Fibroblast of lung (primary cell): ENCODE data around the gene XPO6. TPM values are rescaled to one million over a fixed set of nuclear protein-coding genes. Genes with fewer than 3 reads are reported as not detected.

Experiments
- DNase-seq, 2 donors: peaks; one replicate each; pipeline versions ENCODE4 v3.0.0 to v3.0.0-alpha.2; 2010; ENCODE audit warnings: low read depth in 2 of 2
- H2AFZ ChIP-seq: 2 replicates; pipeline ENCODE4 v1.5.1; 2012; ENCODE audit warnings: low read length, control low read depth, inconsistent platforms
- H3K27ac ChIP-seq: 2 replicates; pipeline ENCODE4 v1.5.1; 2011; ENCODE audit warnings: low read length, control low read depth; ENCODE audit not compliant: insufficient read depth
- H3K27me3 ChIP-seq: 2 replicates; pipeline ENCODE4 v1.5.1; 2011; ENCODE audit warnings: mild to moderate bottlenecking, low read length; ENCODE audit not compliant: control insufficient read depth, insufficient read depth
- H3K36me3 ChIP-seq: 2 replicates; pipeline ENCODE4 v1.5.1; 2011; ENCODE audit warnings: low read length; ENCODE audit not compliant: control insufficient read depth, insufficient read depth
- H3K4me1 ChIP-seq: 2 replicates; pipeline ENCODE4 v1.5.1; 2011; ENCODE audit warnings: low read length; ENCODE audit not compliant: control insufficient read depth, insufficient read depth; ENCODE audit errors: extremely low read depth
- H3K4me2 ChIP-seq: 2 replicates; pipeline ENCODE4 v1.5.1; 2011; ENCODE audit warnings: low read length, control low read depth; ENCODE audit not compliant: insufficient read depth; ENCODE audit errors: extremely low read depth
- H3K4me3 ChIP-seq, 4 experiments: fragments of 200-600 bp in 1 of 4; sonication (generic) in 1 of 4; replicated peaks in 1 of 4; 2 replicates each; pipeline ENCODE4 v1.5.1; 2011 to 2016; ENCODE audit warnings: low read length in 4 of 4, low read depth in 3 of 4, mild to moderate bottlenecking in 3 of 4, control low read depth in 2 of 4, inconsistent platforms in 1 of 4, mixed read lengths in 1 of 4; ENCODE audit not compliant: insufficient read depth in 1 of 4; ENCODE audit errors: control extremely low read depth in 1 of 4
- H3K79me2 ChIP-seq: 2 replicates; pipeline ENCODE4 v1.5.1; 2012; ENCODE audit warnings: mild to moderate bottlenecking, low read length, inconsistent platforms; ENCODE audit not compliant: control insufficient read depth, insufficient read depth
- H3K9ac ChIP-seq: 2 replicates; pipeline ENCODE4 v1.5.1; 2011; ENCODE audit warnings: mild to moderate bottlenecking, low read length, control low read depth; ENCODE audit not compliant: insufficient read depth
- H3K9me3 ChIP-seq: 2 replicates; pipeline ENCODE4 v1.5.1; 2012; ENCODE audit warnings: low read depth, low read length; ENCODE audit not compliant: control insufficient read depth, insufficient read depth
- H4K20me1 ChIP-seq: 2 replicates; pipeline ENCODE4 v1.5.1; 2011; ENCODE audit warnings: low read length; ENCODE audit not compliant: control insufficient read depth, insufficient read depth; ENCODE audit errors: extremely low read depth
- EZH2 ChIP-seq: IDR thresholded peaks from 2 replicates; pipeline ENCODE4 v1.5.1; 2012; ENCODE audit warnings: low read length, control low read depth, mild to moderate bottlenecking; ENCODE audit errors: missing control alignments
- polyA plus RNA-seq, 2 donors: library from polyadenylated mRNA; depleted of rRNA in 1 of 2; stranded (reverse) in 1 of 2; unstranded in 1 of 2; fragments of >200 nt; gene quantifications; 2 replicates each; pipeline ENCODE4 v1.2.1, GENCODE V29; 2011 to 2012; ENCODE audit warnings: missing spikeins in 1 of 2
- total RNA-seq: library from RNA; depleted of rRNA; stranded (reverse); fragments of >200 nt; gene quantifications from 2 replicates; pipeline ENCODE4 v1.2.1, GENCODE V29; 2014
- TF ChIP-seq, protein P1 (sequence below), 2 donors: IDR thresholded peaks in 1 of 2; conservative IDR thresholded peaks in 1 of 2; 1 replicate in 1 of 2; 2 replicates in 1 of 2; pipeline ENCODE4 v1.5.1; 2011 to 2012; ENCODE audit warnings: low read length in 2 of 2, control low read depth in 1 of 2, inconsistent platforms in 1 of 2, low read depth in 1 of 2, mild to moderate bottlenecking in 1 of 2

Gene XPO6
- total and polyA plus RNA-seq, 2 donors (not counting 1 experiment from before 2014, with no cell fraction given), result 134 to 185 TPM

DNA sequence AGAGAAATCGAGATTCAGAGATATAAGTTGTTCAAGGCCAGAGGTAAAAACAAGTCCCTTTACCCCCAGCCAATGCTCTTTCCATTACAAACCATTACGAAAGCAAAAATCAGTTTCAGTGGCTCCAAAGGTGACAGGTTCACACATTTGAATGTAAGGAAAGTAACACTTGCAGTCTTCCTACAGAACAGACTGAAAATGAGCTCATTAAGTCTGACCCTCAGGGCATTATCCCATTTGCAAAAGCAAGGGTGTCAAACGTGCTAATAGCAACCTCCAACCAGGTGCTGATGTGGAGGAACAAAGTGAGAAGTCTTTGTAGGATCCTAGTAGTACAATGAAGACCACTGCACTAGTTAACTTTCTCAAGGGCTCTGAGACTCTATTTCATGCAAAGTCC, 65.2 kb downstream of the XPO6 start:
- no peak for TF ChIP-seq EZH2
- TF ChIP-seq, protein P1, sequence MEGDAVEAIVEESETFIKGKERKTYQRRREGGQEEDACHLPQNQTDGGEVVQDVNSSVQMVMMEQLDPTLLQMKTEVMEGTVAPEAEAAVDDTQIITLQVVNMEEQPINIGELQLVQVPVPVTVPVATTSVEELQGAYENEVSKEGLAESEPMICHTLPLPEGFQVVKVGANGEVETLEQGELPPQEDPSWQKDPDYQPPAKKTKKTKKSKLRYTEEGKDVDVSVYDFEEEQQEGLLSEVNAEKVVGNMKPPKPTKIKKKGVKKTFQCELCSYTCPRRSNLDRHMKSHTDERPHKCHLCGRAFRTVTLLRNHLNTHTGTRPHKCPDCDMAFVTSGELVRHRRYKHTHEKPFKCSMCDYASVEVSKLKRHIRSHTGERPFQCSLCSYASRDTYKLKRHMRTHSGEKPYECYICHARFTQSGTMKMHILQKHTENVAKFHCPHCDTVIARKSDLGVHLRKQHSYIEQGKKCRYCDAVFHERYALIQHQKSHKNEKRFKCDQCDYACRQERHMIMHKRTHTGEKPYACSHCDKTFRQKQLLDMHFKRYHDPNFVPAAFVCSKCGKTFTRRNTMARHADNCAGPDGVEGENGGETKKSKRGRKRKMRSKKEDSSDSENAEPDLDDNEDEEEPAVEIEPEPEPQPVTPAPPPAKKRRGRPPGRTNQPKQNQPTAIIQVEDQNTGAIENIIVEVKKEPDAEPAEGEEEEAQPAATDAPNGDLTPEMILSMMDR (conservative IDR thresholded peaks at IDR 0.05 in 1 of 2, IDR thresholded peaks at IDR 0.05 in 1 of 2; ENCODE audit: low read depth in 1 of 2, low read length in 2 of 2), result no peak
- H3K79me2 ChIP-seq, result peaks cover 11% of the 10 kb centered on the region

DNA sequence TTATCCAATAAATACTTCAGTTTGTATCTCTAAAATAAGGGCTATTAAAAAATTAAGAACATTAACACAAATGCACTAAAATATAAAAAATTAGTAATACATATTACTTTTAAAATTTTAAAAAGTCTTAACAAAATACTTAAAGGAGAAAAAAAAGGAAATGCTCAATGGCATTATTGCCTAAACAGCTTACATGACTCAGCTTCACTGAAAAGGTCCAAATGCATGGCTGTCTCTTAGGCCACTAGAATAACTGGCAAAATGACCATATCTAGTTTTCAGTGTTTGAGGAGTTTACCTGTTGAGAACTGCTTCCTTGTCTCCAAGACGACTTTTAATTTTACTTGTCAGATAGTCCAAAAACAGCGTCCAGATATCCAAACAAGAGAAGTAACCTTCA, 66.0 kb downstream of the XPO6 start:
- no peaks in the 10 kb centered on the region for H3K4me1 ChIP-seq
- TF ChIP-seq EZH2, result no peak
- TF ChIP-seq, protein P1 (conservative IDR thresholded peaks at IDR 0.05 in 1 of 2, IDR thresholded peaks at IDR 0.05 in 1 of 2; ENCODE audit: low read depth in 1 of 2, low read length in 2 of 2), result no peak
- H4K20me1 ChIP-seq, result no peaks in the 10 kb centered on the region
- H3K4me2 ChIP-seq, result no peak overlapping the region
- DNase-seq, result no peak
- no peaks in the 10 kb centered on the region for H3K9me3 ChIP-seq
- H3K9ac ChIP-seq, result no peak overlapping the region
- no peak overlapping the region for H3K4me3 ChIP-seq
- no peak overlapping the region for H2AFZ ChIP-seq
- no peak overlapping the region for H3K27ac ChIP-seq
- H3K27me3 ChIP-seq, result no peaks in the 10 kb centered on the region
- H3K36me3 ChIP-seq, result peaks cover 11% of the 10 kb centered on the region
- peaks cover 14% of the 10 kb centered on the region for H3K79me2 ChIP-seq

More for the DNA sequence above, 65.2 kb downstream of the XPO6 start:
- H3K4me2 ChIP-seq, result no peak overlapping the region
- H3K36me3 ChIP-seq, result peaks cover 13% of the 10 kb centered on the region
- no peaks in the 10 kb centered on the region for H3K27me3 ChIP-seq
- no peak overlapping the region for H3K4me3 ChIP-seq
- H2AFZ ChIP-seq, result no peak overlapping the region
- H4K20me1 ChIP-seq, result no peaks in the 10 kb centered on the region
- no peaks in the 10 kb centered on the region for H3K9me3 ChIP-seq
- H3K27ac ChIP-seq, result no peak overlapping the region
- no peaks in the 10 kb centered on the region for H3K4me1 ChIP-seq
- no peak overlapping the region for H3K9ac ChIP-seq
- no peak for DNase-seq

DNA sequence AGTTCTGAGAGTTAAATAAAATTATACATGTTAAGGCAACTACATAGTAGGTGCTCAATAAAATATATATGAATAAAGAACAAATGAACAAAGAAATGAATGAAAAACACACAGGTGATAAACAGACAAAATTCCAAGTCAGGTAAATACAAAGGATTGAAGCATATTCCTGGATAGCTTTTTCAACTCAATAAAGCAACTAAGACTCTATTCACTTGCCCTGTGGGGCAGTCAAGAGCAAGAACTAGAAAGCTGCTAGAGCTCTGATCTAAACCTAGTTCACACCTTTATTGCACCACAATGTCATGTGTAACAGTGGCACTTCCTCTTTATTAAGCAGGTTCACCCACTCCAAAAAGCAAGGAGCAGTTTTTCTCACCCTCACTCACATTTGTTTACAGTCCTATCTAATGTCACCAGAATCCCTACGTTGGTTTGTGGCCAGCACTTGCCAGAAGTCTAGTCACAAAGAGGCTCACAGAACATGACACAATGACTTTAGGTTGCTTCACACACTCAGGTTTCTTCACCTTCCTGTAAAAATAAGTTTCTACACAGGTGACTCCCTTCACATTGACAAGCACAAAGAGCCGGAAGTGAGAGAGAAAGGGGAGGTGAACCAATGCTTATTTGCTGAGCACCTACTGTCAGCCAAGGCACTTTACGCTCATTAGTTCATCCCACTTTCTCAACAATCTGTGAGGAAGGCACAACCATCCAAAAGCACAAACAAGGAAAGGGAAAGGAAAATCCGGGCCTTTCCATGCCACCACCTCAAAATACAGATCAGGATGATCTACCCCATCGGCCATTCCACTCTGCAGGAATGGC, 70.8 kb downstream of the XPO6 start:
- H3K27ac ChIP-seq, result no peak overlapping the region
- H3K27me3 ChIP-seq, result no peaks in the 10 kb centered on the region
- no peak overlapping the region for H3K4me2 ChIP-seq
- H4K20me1 ChIP-seq, result no peaks in the 10 kb centered on the region
- DNase-seq, result no peak
- H3K9me3 ChIP-seq, result no peaks in the 10 kb centered on the region
- H2AFZ ChIP-seq, result no peak overlapping the region
- no peaks in the 10 kb centered on the region for H3K4me1 ChIP-seq
- H3K79me2 ChIP-seq, result peaks cover 13% of the 10 kb centered on the region
- H3K9ac ChIP-seq, result no peak overlapping the region
- peaks cover 8% of the 10 kb centered on the region for H3K36me3 ChIP-seq
- no peak for TF ChIP-seq EZH2
- TF ChIP-seq, protein P1 (conservative IDR thresholded peaks at IDR 0.05 in 1 of 2, IDR thresholded peaks at IDR 0.05 in 1 of 2; ENCODE audit: low read depth in 1 of 2, low read length in 2 of 2), result no peak
- H3K4me3 ChIP-seq, result no peak overlapping the region
